Activated B cell treated with CpG ODN at 0.5 μM for 24 hours (primary cell): ENCODE data around the gene SEMA3A. TPM values are rescaled to one million over a fixed set of nuclear protein-coding genes. Genes with fewer than 3 reads are reported as not detected.

ENCODE experiments used
- ATAC-seq: fragments of 200-7000 bp; cut with Tn5 transposase; one replicate; pipeline ENCODE4 v1.10.0; 2021; ENCODE audit warnings: low read depth, mild to moderate bottlenecking, moderate library complexity
- CTCF ChIA-PET: fragments of 350-600 bp; sonication (Branson Sonifier 250); formaldehyde crosslinking; loops from one replicate; lab custom pipeline; 2021; ENCODE audit warnings: antibody characterized with exemption; lab: Charles Lee
- POLR2A ChIA-PET: fragments of 350-600 bp; sonication (Branson Sonifier 250); formaldehyde crosslinking; loops from one replicate; lab custom pipeline; 2021; ENCODE audit warnings: antibody characterized with exemption; lab: Charles Lee
- DNase-seq: peaks from one replicate; pipeline ENCODE4 v3.0.0; 2022
- H3K27ac Mint-ChIP-seq: one replicate; pipeline ENCODE4 v1.8.0; 2020; ENCODE audit warnings: mixed read lengths
- H3K27me3 Mint-ChIP-seq: one replicate; pipeline ENCODE4 v1.8.0; 2021; ENCODE audit warnings: mixed read lengths
- H3K36me3 Mint-ChIP-seq: one replicate; pipeline ENCODE4 v1.8.0; 2021; ENCODE audit warnings: low read depth, mixed read lengths
- H3K4me1 Mint-ChIP-seq: one replicate; pipeline ENCODE4 v1.8.0; 2021; ENCODE audit warnings: mixed read lengths
- H3K4me3 Mint-ChIP-seq: one replicate; pipeline ENCODE4 v1.8.0; 2020; ENCODE audit warnings: mild to moderate bottlenecking, mixed read lengths
- H3K9me3 Mint-ChIP-seq: one replicate; pipeline ENCODE4 v1.8.0; 2020; ENCODE audit warnings: mixed read lengths
- intact Hi-C: fragments of 100-400 bp; cut with micrococcal nuclease; formaldehyde crosslinking; loops from one replicate; pipeline ENCODE4 v1.15.1; 2024
- total RNA-seq: library from RNA; stranded (reverse); gene quantifications from 2 replicates; pipeline ENCODE4 v1.2.3, GENCODE V29; 2022
- TF ChIP-seq, protein P1 (sequence below): fragments of 200-600 bp; IDR thresholded peaks from one replicate; pipeline ENCODE4 v1.8.0; 2022; ENCODE audit warnings: antibody characterized with exemption, mild to moderate bottlenecking

The SEMA3A gene
- total RNA-seq, 1 donor from 2014 or later: not detected

DNA sequence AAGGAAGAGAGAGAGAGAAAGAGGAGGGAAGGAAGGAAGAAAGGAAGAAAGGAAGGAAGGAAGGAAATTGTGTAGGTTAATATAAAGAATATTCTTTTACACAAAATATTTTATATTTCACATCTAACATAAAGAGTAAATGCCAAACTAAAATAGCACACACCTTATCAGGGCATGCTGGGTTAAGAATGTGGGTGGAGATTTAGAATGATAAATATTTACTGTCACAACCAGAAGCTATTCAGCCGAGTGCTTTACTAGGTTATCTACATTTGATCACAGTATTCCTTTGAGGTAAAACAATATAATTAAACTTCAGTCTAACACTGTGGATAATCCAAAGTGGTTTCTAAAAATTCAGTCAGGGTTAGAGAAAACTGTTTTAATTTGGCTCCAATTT lies 103.3 kb downstream of the SEMA3A start:
- ChIA-PET POLR2A (no interaction called here), CTCF (no interaction called here)
- no peaks in the 10 kb centered on the region for H3K4me1 Mint-ChIP-seq
- H3K27me3 Mint-ChIP-seq: no peaks in the 10 kb centered on the region
- no peak overlapping the region for H3K27ac Mint-ChIP-seq
- no peak overlapping the region for H3K4me3 Mint-ChIP-seq
- intact Hi-C loops: no loop called here
- no peaks in the 10 kb centered on the region for H3K36me3 Mint-ChIP-seq
- no peak for ATAC-seq
- no peak for DNase-seq
- TF ChIP-seq, protein P1, sequence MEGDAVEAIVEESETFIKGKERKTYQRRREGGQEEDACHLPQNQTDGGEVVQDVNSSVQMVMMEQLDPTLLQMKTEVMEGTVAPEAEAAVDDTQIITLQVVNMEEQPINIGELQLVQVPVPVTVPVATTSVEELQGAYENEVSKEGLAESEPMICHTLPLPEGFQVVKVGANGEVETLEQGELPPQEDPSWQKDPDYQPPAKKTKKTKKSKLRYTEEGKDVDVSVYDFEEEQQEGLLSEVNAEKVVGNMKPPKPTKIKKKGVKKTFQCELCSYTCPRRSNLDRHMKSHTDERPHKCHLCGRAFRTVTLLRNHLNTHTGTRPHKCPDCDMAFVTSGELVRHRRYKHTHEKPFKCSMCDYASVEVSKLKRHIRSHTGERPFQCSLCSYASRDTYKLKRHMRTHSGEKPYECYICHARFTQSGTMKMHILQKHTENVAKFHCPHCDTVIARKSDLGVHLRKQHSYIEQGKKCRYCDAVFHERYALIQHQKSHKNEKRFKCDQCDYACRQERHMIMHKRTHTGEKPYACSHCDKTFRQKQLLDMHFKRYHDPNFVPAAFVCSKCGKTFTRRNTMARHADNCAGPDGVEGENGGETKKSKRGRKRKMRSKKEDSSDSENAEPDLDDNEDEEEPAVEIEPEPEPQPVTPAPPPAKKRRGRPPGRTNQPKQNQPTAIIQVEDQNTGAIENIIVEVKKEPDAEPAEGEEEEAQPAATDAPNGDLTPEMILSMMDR: no peak
- no peaks in the 10 kb centered on the region for H3K9me3 Mint-ChIP-seq

DNA sequence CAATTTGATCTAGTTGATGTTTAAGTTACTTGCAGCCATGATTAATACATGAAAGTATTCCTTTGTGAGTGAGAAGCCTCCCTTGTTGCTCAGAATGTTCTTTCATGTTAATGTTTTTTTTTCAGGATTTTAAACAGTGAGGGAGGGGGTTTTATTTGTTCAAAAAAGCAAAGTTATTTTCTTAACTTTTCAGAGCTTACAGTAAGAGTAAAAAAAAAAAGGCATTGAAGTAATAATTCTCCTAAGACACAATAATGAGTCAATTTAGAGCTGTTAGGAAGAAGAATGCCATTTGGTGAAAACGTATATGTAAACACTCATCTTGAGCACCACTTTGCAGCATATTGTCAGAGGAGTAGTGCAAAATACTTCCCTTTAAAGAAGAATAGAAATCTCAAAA lies 105.8 kb downstream of the SEMA3A start:
- DNase-seq (no peak), ATAC-seq (no peak)
- Mint-ChIP-seq H3K36me3 (no peaks in the 10 kb centered on the region), H3K27me3 (no peaks in the 10 kb centered on the region), H3K4me3 (no peak overlapping the region), H3K9me3 (no peaks in the 10 kb centered on the region), H3K4me1 (no peaks in the 10 kb centered on the region), H3K27ac (no peak overlapping the region)
- TF ChIP-seq, protein P1: no peak
- intact Hi-C loops: no loop called here
- POLR2A ChIA-PET: no interaction called here
- CTCF ChIA-PET: no interaction called here

DNA sequence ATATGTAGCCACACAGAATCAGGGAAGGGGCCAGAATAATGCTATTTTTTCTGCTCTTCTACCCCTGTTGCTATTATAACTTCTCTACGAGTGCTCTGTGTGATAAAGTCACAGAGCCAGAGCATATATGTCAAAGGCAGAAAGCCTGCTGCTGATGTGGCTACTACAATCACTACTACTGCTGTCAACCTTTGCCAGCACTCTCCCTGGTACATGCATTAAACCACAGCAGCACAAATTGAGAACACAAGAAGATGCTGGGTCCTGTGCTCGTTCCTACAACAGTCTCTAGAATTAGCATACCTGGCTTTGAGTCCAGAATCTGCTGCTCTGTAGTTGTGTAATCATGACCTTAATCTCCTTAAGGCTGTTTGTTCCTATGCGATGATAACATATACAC lies 108.6 kb downstream of the SEMA3A start:
- intact Hi-C loops: no loop called here
- TF ChIP-seq, protein P1: no peak
- CTCF ChIA-PET: no interaction called here
- H3K36me3 Mint-ChIP-seq: no peaks in the 10 kb centered on the region
- no peaks in the 10 kb centered on the region for H3K27me3 Mint-ChIP-seq
- POLR2A ChIA-PET: no interaction called here
- no peak for ATAC-seq
- no peak overlapping the region for H3K27ac Mint-ChIP-seq
- H3K9me3 Mint-ChIP-seq: no peaks in the 10 kb centered on the region
- H3K4me1 Mint-ChIP-seq: no peaks in the 10 kb centered on the region
- H3K4me3 Mint-ChIP-seq: no peak overlapping the region
- no peak for DNase-seq

DNA sequence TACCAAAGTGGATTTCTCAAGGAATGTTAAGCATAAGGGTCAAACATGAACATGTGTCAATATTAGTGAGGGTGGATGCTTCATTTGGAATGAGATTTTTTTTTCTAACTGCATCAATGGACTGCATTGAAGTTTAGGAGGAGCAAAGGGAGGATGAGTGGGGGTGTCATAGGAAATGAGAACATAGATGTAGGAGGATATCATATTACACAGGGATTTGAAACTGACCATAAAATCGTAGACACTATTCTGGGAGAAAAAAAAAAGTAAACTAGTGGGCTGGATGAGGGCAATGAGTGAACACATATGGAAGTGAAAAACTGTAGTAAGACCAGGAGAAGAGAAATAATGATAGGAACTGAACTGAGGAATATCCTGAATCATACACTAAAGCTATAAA lies 109.4 kb downstream of the SEMA3A start:
- DNase-seq: no peak
- Mint-ChIP-seq H3K36me3 (no peaks in the 10 kb centered on the region), H3K4me1 (no peaks in the 10 kb centered on the region), H3K9me3 (no peaks in the 10 kb centered on the region), H3K27me3 (no peaks in the 10 kb centered on the region), H3K4me3 (no peak overlapping the region), H3K27ac (no peak overlapping the region)
- CTCF ChIA-PET: no interaction called here
- POLR2A ChIA-PET: no interaction called here
- ATAC-seq: no peak
- intact Hi-C loops: no loop called here
- TF ChIP-seq, protein P1: no peak

DNA sequence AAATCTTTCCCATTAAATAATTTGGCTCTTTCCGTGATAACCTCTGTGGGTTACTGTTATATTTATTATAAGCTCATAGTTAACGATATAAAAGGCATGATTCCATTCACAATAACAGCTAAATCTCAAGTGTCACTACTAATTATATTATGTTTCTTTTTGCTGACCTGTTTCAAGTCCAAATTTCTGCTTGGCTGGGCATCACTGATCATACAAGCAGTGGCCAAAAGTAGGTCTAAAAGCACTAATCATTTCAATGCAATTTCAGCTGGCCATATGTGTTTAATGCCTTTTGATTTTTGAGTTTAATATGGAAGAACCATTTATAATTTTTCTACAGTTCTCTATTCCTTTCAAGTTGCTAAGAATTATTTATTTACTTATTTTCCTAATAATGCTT lies 110.7 kb downstream of the SEMA3A start:
- no peak overlapping the region for H3K27ac Mint-ChIP-seq
- CTCF ChIA-PET: no interaction called here
- no peaks in the 10 kb centered on the region for H3K4me1 Mint-ChIP-seq
- POLR2A ChIA-PET: no interaction called here
- intact Hi-C loops: no loop called here
- ATAC-seq: no peak
- TF ChIP-seq, protein P1: no peak
- no peaks in the 10 kb centered on the region for H3K36me3 Mint-ChIP-seq
- no peak overlapping the region for H3K4me3 Mint-ChIP-seq
- no peaks in the 10 kb centered on the region for H3K9me3 Mint-ChIP-seq
- DNase-seq: no peak
- no peaks in the 10 kb centered on the region for H3K27me3 Mint-ChIP-seq
